DND-41 (cell line): ENCODE results near the gene LAIR1.

ENCODE experiments used
- CTCF ChIP-seq: IDR thresholded peaks from 2 replicates; pipeline ENCODE4 v1.5.1; 2012; ENCODE audit warnings: borderline replicate concordance, low read length, moderate library complexity, mild to moderate bottlenecking; ENCODE audit not compliant: poor library complexity, severe bottlenecking; ENCODE audit errors: extremely low read depth
- EZH2 ChIP-seq: IDR thresholded peaks from 3 replicates; pipeline ENCODE4 v1.6.1; 2012; ENCODE audit warnings: borderline replicate concordance, low read depth, mild to moderate bottlenecking, moderate library complexity, low read length, inconsistent platforms; ENCODE audit not compliant: severe bottlenecking

- no peak for TF ChIP-seq CTCF
- no peak for TF ChIP-seq EZH2
Observed at GRCh38 chr19:54336893-54337857, 27.6 kb downstream of the LAIR1 start.
